Neural cell (in vitro differentiated cells): ENCODE results near the gene SDK2. TPM values are rescaled to one million over a fixed set of nuclear protein-coding genes. Genes with fewer than 3 reads are reported as not detected.

Experiments
- H2AFZ ChIP-seq: fragments of 200-600, 300-800 bp; sonication (generic), shearing (Covaris generic); 2 replicates; pipeline ENCODE4 v1.6.0; 2014; ENCODE audit warnings: low read depth, mild to moderate bottlenecking, antibody characterized with exemption, low read length, moderate library complexity
- H3F3A ChIP-seq: fragments of 200-600 bp; shearing (Covaris generic); 2 replicates; pipeline ENCODE4 v1.6.1; 2016; ENCODE audit warnings: mild to moderate bottlenecking, moderate library complexity, mixed read lengths, antibody characterized with exemption, low read length; ENCODE audit not compliant: insufficient read depth, poor library complexity, severe bottlenecking
- H3K27ac ChIP-seq: fragments of 200-600, 300-800 bp; sonication (generic), shearing (Covaris generic); 2 replicates; pipeline ENCODE4 v1.5.1; 2014; ENCODE audit warnings: mild to moderate bottlenecking, low read length, moderate library complexity
- H3K27me3 ChIP-seq: fragments of 300-800, 200-600 bp; sonication (generic), shearing (Covaris generic); 2 replicates; pipeline ENCODE4 v1.6.0; 2014; ENCODE audit warnings: mild to moderate bottlenecking, low read depth, low read length, moderate library complexity; ENCODE audit not compliant: insufficient read depth
- H3K36me3 ChIP-seq: fragments of 300-800, 200-600 bp; sonication (generic), shearing (Covaris generic); 2 replicates; pipeline ENCODE4 v1.5.1; 2014; ENCODE audit warnings: mild to moderate bottlenecking, antibody characterized with exemption, low read length, moderate library complexity; ENCODE audit not compliant: insufficient read depth
- H3K4me2 ChIP-seq: fragments of 300-800, 200-600 bp; sonication (generic), shearing (Covaris generic); 2 replicates; pipeline ENCODE4 v1.6.0; 2014; ENCODE audit warnings: mild to moderate bottlenecking, low read length
- H3K4me3 ChIP-seq: fragments of 300-800, 200-600 bp; sonication (generic), shearing (Covaris generic); 2 replicates; pipeline ENCODE4 v1.5.1; 2014; ENCODE audit warnings: mild to moderate bottlenecking, low read length, moderate library complexity
- H3K79me2 ChIP-seq: fragments of 200-600 bp; shearing (Covaris generic); replicated peaks from 2 replicates; pipeline ENCODE4 v1.6.0; 2014; ENCODE audit warnings: mild to moderate bottlenecking, low read length, moderate library complexity; ENCODE audit not compliant: insufficient read depth
- H3K9ac ChIP-seq: fragments of 300-800, 200-600 bp; sonication (generic), shearing (Covaris generic); 2 replicates; pipeline ENCODE4 v1.6.1; 2016; ENCODE audit warnings: mild to moderate bottlenecking, low read length, mixed read lengths
- H3K9me2 ChIP-seq: fragments of 200-600 bp; shearing (Covaris generic); 2 replicates; pipeline ENCODE4 v1.6.1; 2016; ENCODE audit warnings: mild to moderate bottlenecking, low read length, mixed read lengths; ENCODE audit not compliant: insufficient read depth
- H3K9me3 ChIP-seq: fragments of 200-600, 300-800 bp; sonication (generic), shearing (Covaris generic); 2 replicates; pipeline ENCODE4 v1.6.1; 2016; ENCODE audit warnings: mild to moderate bottlenecking, mixed run types, low read length, moderate library complexity, mixed read lengths
- H4K20me1 ChIP-seq: fragments of 200-600 bp; shearing (Covaris generic); 2 replicates; pipeline ENCODE4 v1.6.1; 2016; ENCODE audit warnings: mild to moderate bottlenecking, mixed run types; ENCODE audit not compliant: insufficient read depth
- CTCF ChIP-seq: fragments of 450-650 bp; IDR thresholded peaks from 2 replicates; pipeline ENCODE4 v1.5.1; 2014; ENCODE audit warnings: antibody characterized with exemption, mild to moderate bottlenecking, moderate library complexity; ENCODE audit not compliant: poor library complexity, severe bottlenecking
- EP300 ChIP-seq: fragments of 450-650 bp; conservative IDR thresholded peaks from 2 replicates; pipeline ENCODE4 v1.6.1; 2014; ENCODE audit warnings: antibody characterized with exemption, mild to moderate bottlenecking, moderate library complexity; ENCODE audit not compliant: poor library complexity, severe bottlenecking
- EZH2 ChIP-seq: fragments of 200-600, 300-800 bp; shearing (Covaris generic), sonication (generic); IDR thresholded peaks from 2 replicates; pipeline ENCODE4 v1.6.1; 2014; ENCODE audit warnings: antibody characterized with exemption, low read length, borderline replicate concordance, mild to moderate bottlenecking; ENCODE audit not compliant: insufficient read depth, poor library complexity, severe bottlenecking
- MXI1 ChIP-seq: fragments of 450-650 bp; conservative IDR thresholded peaks from 2 replicates; pipeline ENCODE4 v1.6.1; 2014; ENCODE audit warnings: antibody characterized with exemption, mild to moderate bottlenecking; ENCODE audit not compliant: poor library complexity, severe bottlenecking
- POLR2AphosphoS5 ChIP-seq: IDR thresholded peaks from 2 replicates; pipeline ENCODE4 v1.6.1; 2012
- RAD21 ChIP-seq: fragments of 450-650 bp; conservative IDR thresholded peaks from 2 replicates; pipeline ENCODE4 v1.6.1; 2014; ENCODE audit warnings: antibody characterized with exemption, mild to moderate bottlenecking, moderate library complexity
- REST ChIP-seq: IDR thresholded peaks from 2 replicates; pipeline ENCODE4 v1.6.1; 2012; ENCODE audit warnings: borderline replicate concordance
- SMC3 ChIP-seq: fragments of 450-650 bp; conservative IDR thresholded peaks from 2 replicates; pipeline ENCODE4 v1.6.1; 2014; ENCODE audit warnings: antibody characterized with exemption, mild to moderate bottlenecking, moderate library complexity; ENCODE audit not compliant: poor library complexity
- TAF1 ChIP-seq: IDR thresholded peaks from 2 replicates; pipeline ENCODE4 v1.6.1; 2012; ENCODE audit warnings: low read depth
- polyA plus RNA-seq: library from polyadenylated mRNA; depleted of rRNA; stranded (reverse); fragments of >200 nt; gene quantifications from 2 replicates; pipeline ENCODE4 v1.2.3, GENCODE V29; 2014

SDK2 gene
- polyA plus RNA-seq, 1 donor from 2014 or later, result 0.73 TPM

GRCh38 chr17:73622381-73622780 lies 21.9 kb downstream of the SDK2 start:
- Histone ChIP-seq H3K9me3 (peaks cover 4% of the 10 kb centered on the region), H2AFZ (no peak overlapping the region), H3F3A (no peaks in the 10 kb centered on the region), H3K9me2 (no peaks in the 10 kb centered on the region), H3K36me3 (no peaks in the 10 kb centered on the region), H3K27me3 (no peaks in the 10 kb centered on the region), H3K9ac (no peak overlapping the region), H3K79me2 (peaks cover 57% of the 10 kb centered on the region), H3K4me3 (no peak overlapping the region), H4K20me1 (no peaks in the 10 kb centered on the region), H3K4me2 (no peak overlapping the region), H3K27ac (no peak overlapping the region)
- no peak for TF ChIP-seq MXI1
- no peak for TF ChIP-seq CTCF
- TF ChIP-seq POLR2AphosphoS5, result no peak
- TF ChIP-seq EZH2, result no peak
- no peak for TF ChIP-seq TAF1
- TF ChIP-seq RAD21, result no peak
- TF ChIP-seq SMC3, result no peak
- TF ChIP-seq EP300, result no peak
- TF ChIP-seq REST, result no peak

GRCh38 chr17:73621685-73622084 lies 22.6 kb downstream of the SDK2 start:
- Histone ChIP-seq H3K4me3 (no peak overlapping the region), H3K36me3 (no peaks in the 10 kb centered on the region), H3K9me2 (no peaks in the 10 kb centered on the region), H3K79me2 (peaks cover 60% of the 10 kb centered on the region), H3K4me2 (no peak overlapping the region), H3K27me3 (no peaks in the 10 kb centered on the region), H3K9ac (no peak overlapping the region), H3K9me3 (peaks cover 4% of the 10 kb centered on the region), H3F3A (no peaks in the 10 kb centered on the region), H3K27ac (no peak overlapping the region), H4K20me1 (no peaks in the 10 kb centered on the region), H2AFZ (no peak overlapping the region)
- TF ChIP-seq EZH2 (no peak), POLR2AphosphoS5 (no peak), REST (no peak), SMC3 (no peak), EP300 (no peak), CTCF (no peak)
